Chondrocyte (in vitro differentiated cells): Measurements from ENCODE around the gene CNTRL. TPM values are rescaled to one million over a fixed set of nuclear protein-coding genes. Genes with fewer than 3 reads are reported as not detected.

ENCODE experiments used
- DNase-seq: peaks from one replicate; pipeline ENCODE4 v3.0.0; 2021; ENCODE audit warnings: mixed read lengths, low spot score
- H3K27ac Mint-ChIP-seq: one replicate; pipeline ENCODE4 v1.8.0; 2021; ENCODE audit warnings: mild to moderate bottlenecking, moderate library complexity, mixed read lengths; ENCODE audit not compliant: unreplicated experiment
- H3K27me3 Mint-ChIP-seq: 2 replicates; pipeline ENCODE4 v1.8.0; 2021; ENCODE audit warnings: low read depth, mixed read lengths
- H3K36me3 Mint-ChIP-seq: 2 replicates; pipeline ENCODE4 v1.8.0; 2021; ENCODE audit warnings: low read depth, mixed read lengths
- H3K4me1 Mint-ChIP-seq: 2 replicates; pipeline ENCODE4 v1.8.0; 2021; ENCODE audit warnings: low read depth, mild to moderate bottlenecking, mixed read lengths
- H3K4me3 Mint-ChIP-seq: one replicate; pipeline ENCODE4 v1.8.0; 2021; ENCODE audit warnings: mild to moderate bottlenecking, moderate library complexity, mixed read lengths; ENCODE audit not compliant: unreplicated experiment
- H3K9me3 Mint-ChIP-seq: 2 replicates; pipeline ENCODE4 v1.8.0; 2021; ENCODE audit warnings: low read depth, mixed read lengths
- CTCF ChIP-seq: fragments of 200-600 bp; sonication (generic); IDR thresholded peaks from 2 replicates; pipeline ENCODE4 v1.5.0; 2021; ENCODE audit warnings: antibody characterized with exemption, mild to moderate bottlenecking, moderate library complexity
- total RNA-seq: library from RNA; stranded (reverse); gene quantifications from 3 replicates; pipeline ENCODE4 v1.2.1, GENCODE V29; 2021

CNTRL gene
- total RNA-seq, 1 donor from 2014 or later, result 4.9 TPM

- no peaks in the 10 kb centered on the region for H3K9me3 Mint-ChIP-seq
- peaks cover 20% of the 10 kb centered on the region for H3K36me3 Mint-ChIP-seq
- H3K4me3 Mint-ChIP-seq, result no peak overlapping the region
- H3K27ac Mint-ChIP-seq, result no peak overlapping the region
- no peaks in the 10 kb centered on the region for H3K27me3 Mint-ChIP-seq
- no peak for TF ChIP-seq CTCF
- no peaks in the 10 kb centered on the region for H3K4me1 Mint-ChIP-seq
- DNase-seq, result no peak
Measured at GRCh38 chr9:121168052-121168451, 93.3 kb downstream of the CNTRL start.

DNA sequence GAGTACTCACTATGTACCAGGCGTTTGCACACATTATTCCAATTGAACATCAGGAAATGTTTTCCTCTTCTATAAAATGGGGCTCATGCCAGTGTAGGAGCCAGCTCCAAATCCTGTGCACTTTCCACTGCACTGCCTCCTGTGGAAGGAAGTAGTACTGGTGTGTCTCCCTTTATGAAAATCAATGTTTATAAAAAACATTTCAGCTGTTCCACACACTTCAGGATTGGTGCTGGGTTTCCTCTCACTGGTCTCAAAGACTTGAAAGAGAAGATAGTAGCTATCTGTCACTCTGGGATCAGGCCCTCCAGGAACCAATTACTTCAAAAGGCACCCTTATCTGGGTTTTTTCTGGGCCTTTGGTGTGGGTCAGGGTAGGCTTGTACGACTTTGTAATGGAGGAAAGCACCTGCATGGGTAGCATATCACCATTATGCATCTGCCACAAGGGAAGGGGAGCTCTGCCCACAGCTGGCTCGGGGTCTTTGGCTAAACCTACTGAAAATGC is 94.4 kb downstream of the CNTRL start:
- H3K4me1 Mint-ChIP-seq, result no peaks in the 10 kb centered on the region
- H3K9me3 Mint-ChIP-seq, result no peaks in the 10 kb centered on the region
- H3K36me3 Mint-ChIP-seq, result peaks cover 24% of the 10 kb centered on the region
- H3K4me3 Mint-ChIP-seq, result no peak overlapping the region
- TF ChIP-seq CTCF, result peak; percentile 70
- H3K27me3 Mint-ChIP-seq, result no peaks in the 10 kb centered on the region
- DNase-seq, result no peak
- no peak overlapping the region for H3K27ac Mint-ChIP-seq

DNA sequence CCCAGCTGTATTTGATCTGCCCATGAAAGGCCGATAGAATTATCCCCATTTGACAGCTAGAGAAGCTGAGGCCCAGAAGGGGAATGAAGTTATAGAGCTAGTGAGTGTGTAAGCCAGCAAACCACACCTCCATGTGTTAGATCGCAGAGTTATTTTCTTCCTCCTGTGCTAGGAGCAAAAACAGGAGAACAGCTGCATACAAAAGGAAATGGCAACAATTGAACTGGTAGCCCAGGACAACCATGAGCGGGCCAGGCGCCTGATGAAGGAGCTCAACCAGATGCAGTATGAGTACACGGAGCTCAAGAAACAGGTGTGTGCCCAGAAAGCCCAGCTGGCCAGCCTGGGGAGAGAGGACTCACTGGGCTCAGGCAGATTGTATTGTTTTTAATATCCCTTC is 96.5 kb downstream of the CNTRL start:
- no peak for TF ChIP-seq CTCF
- Mint-ChIP-seq H3K27me3 (no peaks in the 10 kb centered on the region), H3K9me3 (no peaks in the 10 kb centered on the region), H3K4me1 (no peaks in the 10 kb centered on the region), H3K27ac (no peak overlapping the region), H3K4me3 (no peak overlapping the region), H3K36me3 (peaks cover 24% of the 10 kb centered on the region)
- DNase-seq, result no peak

GRCh38 chr9:121172726-121173487 is 98.2 kb downstream of the CNTRL start:
- Mint-ChIP-seq H3K9me3 (no peaks in the 10 kb centered on the region), H3K27me3 (no peaks in the 10 kb centered on the region), H3K36me3 (peaks cover 21% of the 10 kb centered on the region), H3K27ac (no peak overlapping the region), H3K4me3 (no peak overlapping the region), H3K4me1 (peaks cover 4% of the 10 kb centered on the region)
- no peak for DNase-seq
- no peak for TF ChIP-seq CTCF

DNA sequence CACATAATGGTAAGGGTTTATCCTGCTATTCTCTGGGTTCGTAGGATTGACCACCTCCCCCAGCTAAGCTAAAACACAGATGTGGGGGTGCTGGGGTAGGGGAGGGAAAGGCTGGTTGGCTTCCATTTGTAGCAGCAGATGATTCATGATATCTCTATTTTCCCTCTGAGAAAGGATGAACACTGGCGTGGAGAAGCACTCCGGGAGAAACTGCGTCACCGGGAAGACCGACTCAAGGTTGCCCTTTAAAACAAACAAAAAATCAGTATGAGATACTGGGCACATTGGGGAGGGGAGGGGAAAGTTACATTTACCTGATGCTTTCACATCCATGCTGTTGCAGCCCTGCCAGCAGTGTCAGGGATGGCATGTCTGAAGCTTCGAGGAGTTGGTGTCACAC is 98.7 kb downstream of the CNTRL start:
- Mint-ChIP-seq H3K4me3 (no peak overlapping the region), H3K4me1 (peaks cover 4% of the 10 kb centered on the region), H3K27ac (peak overlapping the region; percentile 1), H3K27me3 (no peaks in the 10 kb centered on the region), H3K36me3 (peaks cover 17% of the 10 kb centered on the region), H3K9me3 (no peaks in the 10 kb centered on the region)
- DNase-seq, result no peak
- no peak for TF ChIP-seq CTCF
